ENCODE data around the gene ERG. TPM values are rescaled to one million over a fixed set of nuclear protein-coding genes. Genes with fewer than 3 reads are reported as not detected.

ERG gene
- total RNA-seq, 1 donor from 2014 or later = not detected

DNA sequence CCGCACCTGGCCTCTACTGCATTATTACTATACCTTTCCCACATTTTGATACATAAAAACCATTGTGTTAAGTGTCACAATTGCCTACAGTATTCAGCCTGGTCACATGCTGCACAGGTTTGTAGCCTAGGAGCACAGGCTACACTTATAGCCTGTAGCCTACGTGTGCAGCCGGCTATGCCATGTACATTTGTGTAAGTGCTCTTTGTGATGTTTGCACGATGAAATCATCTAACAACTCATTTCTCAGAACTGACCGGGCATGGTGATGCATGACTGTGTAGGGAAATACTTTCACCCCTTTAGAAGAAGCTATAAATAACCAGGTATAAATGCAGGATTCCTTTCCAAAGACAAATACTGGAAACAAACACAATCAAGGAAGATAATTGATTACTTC, 12.1 kb downstream of the ERG start:
- ChIA-PET CTCF (no interaction called here), POLR2A (no interaction called here)
- TF ChIP-seq, protein P1, sequence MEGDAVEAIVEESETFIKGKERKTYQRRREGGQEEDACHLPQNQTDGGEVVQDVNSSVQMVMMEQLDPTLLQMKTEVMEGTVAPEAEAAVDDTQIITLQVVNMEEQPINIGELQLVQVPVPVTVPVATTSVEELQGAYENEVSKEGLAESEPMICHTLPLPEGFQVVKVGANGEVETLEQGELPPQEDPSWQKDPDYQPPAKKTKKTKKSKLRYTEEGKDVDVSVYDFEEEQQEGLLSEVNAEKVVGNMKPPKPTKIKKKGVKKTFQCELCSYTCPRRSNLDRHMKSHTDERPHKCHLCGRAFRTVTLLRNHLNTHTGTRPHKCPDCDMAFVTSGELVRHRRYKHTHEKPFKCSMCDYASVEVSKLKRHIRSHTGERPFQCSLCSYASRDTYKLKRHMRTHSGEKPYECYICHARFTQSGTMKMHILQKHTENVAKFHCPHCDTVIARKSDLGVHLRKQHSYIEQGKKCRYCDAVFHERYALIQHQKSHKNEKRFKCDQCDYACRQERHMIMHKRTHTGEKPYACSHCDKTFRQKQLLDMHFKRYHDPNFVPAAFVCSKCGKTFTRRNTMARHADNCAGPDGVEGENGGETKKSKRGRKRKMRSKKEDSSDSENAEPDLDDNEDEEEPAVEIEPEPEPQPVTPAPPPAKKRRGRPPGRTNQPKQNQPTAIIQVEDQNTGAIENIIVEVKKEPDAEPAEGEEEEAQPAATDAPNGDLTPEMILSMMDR (IDR thresholded peaks at IDR 0.05) = no peak
- Mint-ChIP-seq H3K36me3 (ENCODE audit: low read depth) (no peaks in the 10 kb centered on the region), H3K4me1 (no peaks in the 10 kb centered on the region), H3K9me3 (no peaks in the 10 kb centered on the region), H3K27me3 (peaks cover 14% of the 10 kb centered on the region), H3K4me3 (no peak overlapping the region), H3K27ac (no peak overlapping the region)
- DNase-seq (no peak), ATAC-seq (ENCODE audit: low read depth) (no peak)
- intact Hi-C loops (cut with micrococcal nuclease) = no loop called here

DNA sequence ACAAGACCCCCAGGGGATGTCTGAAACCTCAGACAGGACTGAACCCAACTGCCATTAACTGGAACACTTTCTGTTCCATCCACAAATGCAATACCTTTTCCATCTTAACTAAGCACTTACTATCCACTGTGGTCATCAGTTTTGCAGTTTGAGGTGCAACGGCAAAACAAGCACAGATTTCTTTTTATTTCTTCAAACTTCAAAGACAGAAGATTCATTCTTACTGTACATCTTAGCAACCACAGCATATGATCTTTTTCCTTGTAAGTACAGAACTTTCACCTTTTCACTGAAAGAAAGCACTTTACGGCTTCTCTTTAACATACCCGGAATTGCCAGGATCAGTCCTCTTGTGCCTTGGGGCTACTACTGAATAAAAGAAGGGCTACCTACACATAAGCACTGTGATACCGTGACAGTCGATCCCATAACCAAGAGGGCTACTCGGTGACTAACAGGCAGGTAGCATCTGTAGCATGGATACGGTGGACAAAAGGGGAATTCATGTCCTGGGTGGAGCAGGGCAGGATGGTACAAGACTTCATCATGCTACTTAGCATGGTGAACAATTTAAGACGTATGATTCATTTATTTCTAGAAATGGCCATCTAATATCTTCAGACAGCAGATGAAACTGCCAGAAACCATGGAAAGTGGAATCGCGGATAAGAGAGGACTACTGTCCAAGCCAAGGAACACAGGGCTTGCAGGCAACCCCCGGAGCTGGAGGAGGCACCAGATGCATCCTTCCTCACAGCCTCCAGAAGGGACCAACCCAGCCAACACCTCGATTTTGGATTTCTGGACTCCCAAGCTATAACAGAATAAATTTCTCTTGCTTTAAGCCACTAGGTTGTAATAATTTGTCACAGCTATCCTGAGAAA, 18.4 kb downstream of the ERG start:
- Mint-ChIP-seq H3K27ac (no peak overlapping the region), H3K4me1 (peaks cover 15% of the 10 kb centered on the region), H3K9me3 (no peaks in the 10 kb centered on the region), H3K36me3 (ENCODE audit: low read depth) (no peaks in the 10 kb centered on the region), H3K4me3 (no peak overlapping the region), H3K27me3 (peaks cover 35% of the 10 kb centered on the region)
- no peak for DNase-seq
- ChIA-PET CTCF (no interaction called here), POLR2A (no interaction called here)
- TF ChIP-seq, protein P1 (IDR thresholded peaks at IDR 0.05) = no peak
- intact Hi-C loops (cut with micrococcal nuclease) = no loop called here
- no peak for ATAC-seq (ENCODE audit: low read depth)

DNA sequence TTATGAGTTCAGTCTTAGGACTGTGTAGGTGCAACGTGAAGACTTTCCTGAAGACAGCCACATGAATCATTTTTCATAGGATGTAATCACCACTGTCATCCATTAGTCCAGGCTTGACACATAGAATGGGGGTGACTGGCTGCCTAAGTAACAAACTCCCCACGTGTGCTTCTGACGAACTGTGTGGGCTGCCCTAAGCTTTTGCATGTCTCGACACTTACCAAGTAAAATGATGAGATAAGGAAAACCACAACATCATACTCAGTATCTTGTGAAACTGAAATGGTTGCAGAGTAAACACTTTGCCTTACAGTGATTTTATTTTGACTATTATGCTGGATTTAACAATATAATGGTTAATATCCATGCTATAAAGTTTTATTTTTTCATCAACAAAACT, 19.5 kb downstream of the ERG start:
- no peak overlapping the region for H3K4me3 Mint-ChIP-seq
- POLR2A ChIA-PET = no interaction called here

DNA sequence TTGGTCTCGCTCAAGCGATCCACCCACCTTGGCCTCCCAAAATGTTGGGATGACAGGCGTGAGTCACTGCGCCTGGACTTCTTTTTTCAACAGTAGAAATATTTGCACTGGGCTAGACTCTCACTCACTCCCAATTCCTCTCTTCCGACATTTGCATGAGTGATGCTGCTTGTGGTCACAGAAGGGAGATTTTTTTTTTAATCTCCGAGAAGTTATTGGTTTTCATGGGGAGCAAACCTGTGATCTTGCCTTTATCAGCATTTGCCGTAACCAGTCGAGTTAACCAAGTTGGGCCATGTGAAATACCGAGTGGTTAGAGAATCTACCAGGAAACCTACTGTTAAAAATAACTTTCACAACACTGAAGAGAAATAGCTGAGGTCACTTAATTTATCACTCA, 21.1 kb downstream of the ERG start:
- H3K27ac Mint-ChIP-seq = no peak overlapping the region
- DNase-seq (no peak), ATAC-seq (ENCODE audit: low read depth) (no peak)
- intact Hi-C loops (cut with micrococcal nuclease) = no loop called here
- POLR2A ChIA-PET = interaction anchor here (0.6 kb wide), 1 partner anchor 13 kb away, joined by 4 read pairs; no protein-coding TSS in a partner anchor
- CTCF ChIA-PET = no interaction called here
- TF ChIP-seq, protein P1 (IDR thresholded peaks at IDR 0.05) = no peak
- no peaks in the 10 kb centered on the region for H3K9me3 Mint-ChIP-seq
- H3K4me3 Mint-ChIP-seq = no peak overlapping the region
- H3K36me3 Mint-ChIP-seq (ENCODE audit: low read depth) = no peaks in the 10 kb centered on the region
- peaks cover 48% of the 10 kb centered on the region for H3K27me3 Mint-ChIP-seq
- H3K4me1 Mint-ChIP-seq = peaks cover 15% of the 10 kb centered on the region

More for the DNA sequence above, 19.5 kb downstream of the ERG start:
- peaks cover 42% of the 10 kb centered on the region for H3K27me3 Mint-ChIP-seq
- intact Hi-C loops (cut with micrococcal nuclease) = no loop called here
- CTCF ChIA-PET = no interaction called here
- H3K4me1 Mint-ChIP-seq = peaks cover 15% of the 10 kb centered on the region
- H3K27ac Mint-ChIP-seq = no peak overlapping the region
- DNase-seq (no peak), ATAC-seq (ENCODE audit: low read depth) (no peak)
- no peaks in the 10 kb centered on the region for H3K9me3 Mint-ChIP-seq
- H3K36me3 Mint-ChIP-seq (ENCODE audit: low read depth) = no peaks in the 10 kb centered on the region
- TF ChIP-seq, protein P1 (IDR thresholded peaks at IDR 0.05) = no peak

DNA sequence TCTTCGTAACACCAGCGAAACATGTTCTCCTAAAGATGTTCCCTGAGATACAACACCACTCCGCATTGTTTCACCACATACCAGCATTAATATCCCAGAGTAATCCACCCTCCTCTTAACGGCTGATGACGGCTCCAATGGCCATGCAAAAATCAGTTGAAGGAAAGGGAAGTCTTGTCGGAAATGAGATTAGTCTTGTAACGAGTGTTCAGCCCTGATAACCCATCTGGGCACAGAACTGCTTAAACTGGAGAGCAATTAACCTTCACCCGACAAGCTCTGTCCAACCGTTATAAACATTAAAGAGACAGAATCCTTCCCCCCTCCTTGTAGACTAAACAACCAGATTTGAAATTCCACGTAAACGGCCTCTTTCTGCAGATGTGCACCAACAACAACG, 21.9 kb downstream of the ERG start:
- peaks cover 48% of the 10 kb centered on the region for H3K27me3 Mint-ChIP-seq
- no peak overlapping the region for H3K4me3 Mint-ChIP-seq
- no peaks in the 10 kb centered on the region for H3K9me3 Mint-ChIP-seq
- H3K36me3 Mint-ChIP-seq (ENCODE audit: low read depth) = no peaks in the 10 kb centered on the region
- TF ChIP-seq, protein P1 (IDR thresholded peaks at IDR 0.05) = no peak
- H3K27ac Mint-ChIP-seq = no peak overlapping the region
- no peak for ATAC-seq (ENCODE audit: low read depth)
- DNase-seq = no peak
- CTCF ChIA-PET = no interaction called here
- peaks cover 15% of the 10 kb centered on the region for H3K4me1 Mint-ChIP-seq
- POLR2A ChIA-PET = no interaction called here
- intact Hi-C loops (cut with micrococcal nuclease) = no loop called here
